ENCODE measurements around the gene EYA3.
"Not testable (repeated sequence)": the region's sequence is repeated elsewhere in the genome, so short reads cannot be mapped to it uniquely, and the experiment has no call there.

EYA3 gene

DNA sequence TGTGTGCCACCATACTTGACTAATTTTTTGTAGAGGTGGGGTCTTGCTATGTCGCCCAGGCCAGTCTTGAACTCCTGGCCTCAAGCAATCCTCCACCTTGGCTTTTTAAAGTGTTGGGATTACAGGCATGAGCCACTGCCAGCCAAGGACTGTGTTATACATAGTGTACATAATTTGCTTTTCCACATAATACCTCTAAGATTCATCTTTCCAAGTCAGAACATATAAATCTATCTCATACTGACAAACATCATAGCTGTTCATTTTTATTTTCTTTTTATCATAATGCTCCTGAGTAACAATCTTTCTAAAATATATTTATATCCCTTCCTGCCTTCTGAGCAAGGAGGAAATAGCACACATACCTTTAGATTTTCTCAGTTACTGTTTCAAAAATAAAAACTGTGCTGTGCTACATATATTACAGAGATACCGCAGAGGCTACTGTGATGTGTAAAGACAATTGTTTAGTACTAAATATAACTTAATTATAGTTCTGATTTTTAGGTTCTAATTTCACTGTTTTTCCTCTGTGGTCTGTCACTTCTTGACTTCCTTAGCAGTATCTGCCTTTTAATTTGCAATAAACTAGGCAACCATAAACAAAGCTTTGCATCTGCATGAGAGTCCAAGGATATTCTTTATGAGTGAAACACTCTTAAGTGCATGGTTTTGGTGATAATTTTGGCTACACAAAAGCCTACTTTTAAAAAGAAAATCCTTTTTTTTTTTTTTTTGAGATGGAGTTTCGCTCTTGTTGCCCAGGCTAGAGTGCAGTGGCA, 59.3 kb downstream of the EYA3 start:
- DNase-seq (ENCODE audit: low spot score): no peak

DNA sequence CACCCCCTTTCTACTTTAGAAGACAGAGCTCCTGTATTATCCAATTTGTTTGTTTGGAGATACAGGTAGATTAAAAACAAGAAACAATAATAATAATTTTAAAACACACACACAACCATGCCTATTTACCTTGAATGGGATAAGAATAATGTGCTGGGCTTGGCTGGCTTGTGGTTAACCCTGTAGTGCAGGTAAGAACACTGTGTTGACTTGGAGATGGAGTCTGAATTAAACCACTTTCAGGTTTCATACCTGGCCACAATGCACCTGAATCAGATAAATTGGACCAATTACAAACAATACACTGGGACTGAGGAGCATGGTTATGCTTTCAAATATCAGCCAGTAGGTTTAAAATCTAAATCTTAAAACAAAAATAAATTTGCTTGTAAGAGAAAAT, 60.8 kb downstream of the EYA3 start:
- no peak for DNase-seq (ENCODE audit: low spot score)

DNA sequence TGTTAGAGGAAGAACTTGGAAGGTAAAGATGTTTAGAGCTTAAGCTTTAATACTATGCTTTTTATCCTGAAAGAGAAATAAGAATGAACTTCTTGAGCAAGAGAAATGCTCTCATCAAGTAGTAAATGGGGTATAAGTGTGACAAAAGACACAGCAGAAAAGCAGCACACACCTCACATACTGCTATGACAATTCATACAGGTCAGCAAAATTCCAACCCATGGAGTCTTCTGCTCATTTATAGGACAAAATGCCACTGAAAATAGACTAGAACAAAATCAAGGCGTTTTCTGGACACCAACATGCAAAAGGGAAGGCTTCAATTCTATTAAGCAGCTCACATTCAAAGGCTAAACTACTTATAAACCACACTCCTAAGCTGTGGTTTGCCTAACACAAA, 61.2 kb downstream of the EYA3 start:
- DNase-seq (ENCODE audit: low spot score): no peak

DNA sequence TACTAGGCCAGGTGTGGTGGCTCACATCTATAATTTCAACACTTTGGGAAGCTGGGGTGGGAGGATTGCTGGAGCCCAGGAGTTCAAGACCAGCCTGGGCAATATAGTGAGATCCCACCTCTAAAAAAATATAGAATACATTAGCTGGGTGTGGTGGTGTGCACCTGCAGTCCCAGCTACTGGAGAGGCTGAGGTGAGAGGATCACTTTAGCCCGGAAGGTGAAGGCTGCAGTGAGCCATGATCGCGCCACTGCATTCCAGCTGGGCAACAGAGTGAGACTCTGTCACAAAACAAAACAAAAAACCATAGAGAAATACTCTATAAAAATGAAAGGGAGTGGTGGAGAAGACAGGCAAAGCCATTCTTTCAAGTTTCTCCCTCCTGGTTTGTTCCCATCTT, 62.1 kb downstream of the EYA3 start:
- no peak for DNase-seq (ENCODE audit: low spot score)

DNA sequence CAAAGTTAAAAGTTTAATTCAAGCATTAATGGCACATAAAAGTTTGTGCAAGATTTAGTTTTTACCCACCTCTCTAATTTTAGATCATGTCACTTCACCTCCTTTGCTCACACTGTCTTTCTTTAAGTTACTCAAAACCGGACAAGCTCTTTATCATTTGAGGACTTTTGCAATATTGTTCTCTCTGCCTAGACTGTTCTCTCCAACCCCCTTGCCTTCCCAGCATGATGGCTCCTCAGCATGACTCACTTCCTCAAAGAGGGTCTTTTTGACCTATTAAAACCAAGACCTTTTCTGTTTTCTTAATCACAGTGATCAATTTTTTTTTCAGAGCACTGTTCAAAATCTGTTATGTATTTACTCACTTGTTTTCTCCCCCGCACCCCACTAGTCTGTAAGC, 67.3 kb downstream of the EYA3 start:
- DNase-seq (ENCODE audit: low spot score): no peak

DNA sequence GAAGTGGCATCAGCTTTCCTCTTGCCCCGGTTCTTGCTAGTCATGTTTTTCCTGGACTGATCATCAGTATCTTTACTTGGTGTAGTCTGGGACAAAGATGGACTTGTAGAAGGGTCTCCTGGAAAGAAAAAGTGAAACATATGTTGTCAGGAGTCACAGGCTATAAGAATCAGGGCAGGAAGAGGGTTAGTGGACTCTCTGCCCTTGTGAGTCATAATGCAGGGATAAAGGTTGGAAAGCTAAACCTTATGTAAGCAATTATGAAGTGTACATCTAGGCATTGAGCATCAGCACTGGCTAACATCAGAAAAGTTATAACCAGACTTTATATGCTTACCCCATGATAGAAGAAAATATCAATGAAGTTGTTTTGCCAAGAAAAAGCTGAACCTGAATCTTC, 77.4 kb downstream of the EYA3 start:
- DNase-seq (ENCODE audit: low spot score): no peak

DNA sequence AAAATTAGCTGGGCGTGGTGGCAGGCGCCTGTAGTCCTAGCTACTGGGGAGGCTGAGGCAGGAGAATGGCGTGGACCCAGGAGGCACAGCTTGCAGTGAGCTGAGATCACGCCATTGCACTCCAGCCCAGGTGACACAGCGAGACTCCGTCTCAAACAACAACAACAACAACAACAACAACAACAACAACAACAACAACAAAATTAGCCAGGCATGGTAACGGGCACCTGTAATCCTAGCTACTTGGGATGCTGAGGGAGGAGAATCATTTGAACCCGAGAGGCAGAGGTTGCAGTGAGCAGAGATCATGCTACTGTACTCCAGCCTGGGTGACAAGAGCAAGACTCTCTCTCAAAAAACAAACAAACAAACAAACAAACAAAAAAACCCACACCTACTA, 85.3 kb downstream of the EYA3 start:
- DNase-seq (ENCODE audit: low spot score): not testable (repeated sequence)

DNA sequence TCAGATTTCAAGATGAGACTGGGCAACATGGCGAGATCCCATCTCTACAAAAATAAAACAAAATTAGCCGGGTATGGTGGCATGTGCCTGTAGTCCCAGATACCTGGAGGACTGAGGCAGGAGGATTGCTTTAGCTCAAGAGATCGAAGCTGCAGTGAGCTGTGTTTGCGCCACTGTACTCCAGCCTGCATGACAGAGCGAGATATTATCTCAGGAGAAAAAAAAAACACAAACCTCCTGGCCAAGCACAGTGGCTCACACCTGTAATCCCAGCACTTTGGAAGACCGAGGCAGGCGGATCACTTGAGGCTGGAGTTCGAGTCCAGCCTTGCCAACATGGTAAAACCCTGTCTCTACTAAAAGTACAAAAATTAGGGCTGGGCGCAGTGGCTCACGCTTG, 85.8 kb downstream of the EYA3 start:
- DNase-seq (ENCODE audit: low spot score): no peak

DNA sequence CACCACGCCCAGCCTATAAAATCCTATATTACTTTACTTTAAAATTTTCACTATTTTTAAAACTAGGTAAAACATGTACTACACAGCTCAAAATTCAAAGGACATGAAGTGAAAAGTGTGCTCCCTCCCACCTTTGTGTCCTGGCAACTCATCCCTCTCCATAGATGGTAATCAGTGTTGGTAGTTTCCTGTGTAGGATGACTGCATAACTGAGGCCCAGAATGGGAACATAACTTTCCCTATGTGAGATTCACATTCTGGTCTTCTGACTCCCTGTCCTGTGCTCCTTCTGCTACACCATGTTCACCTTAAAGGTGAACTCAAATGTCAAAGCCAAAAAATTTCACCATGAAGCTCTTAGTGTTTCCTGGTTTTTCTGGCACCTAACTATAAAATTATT, 89.4 kb downstream of the EYA3 start:
- DNase-seq (ENCODE audit: low spot score): no peak

DNA sequence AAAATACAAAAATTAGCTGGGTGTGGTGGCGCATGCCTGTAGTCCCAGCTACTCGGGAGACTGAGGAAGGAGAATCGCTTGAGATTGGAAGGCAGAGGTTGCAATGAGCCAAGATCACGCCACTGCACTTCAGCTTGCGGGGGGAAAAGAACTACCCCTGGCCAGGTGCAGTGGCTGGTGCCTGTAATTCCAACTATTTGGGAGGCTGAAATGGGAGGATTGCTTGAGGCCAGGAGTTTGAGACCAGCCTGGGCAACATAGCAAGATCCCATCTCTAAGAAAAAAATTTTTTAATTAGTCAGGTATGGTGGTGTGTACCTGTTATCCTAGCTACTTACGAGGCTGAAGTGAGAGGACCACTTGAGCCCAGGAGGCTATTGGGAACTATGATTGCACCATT, 93.9 kb downstream of the EYA3 start:
- not testable (repeated sequence) for DNase-seq (ENCODE audit: low spot score)

DNA sequence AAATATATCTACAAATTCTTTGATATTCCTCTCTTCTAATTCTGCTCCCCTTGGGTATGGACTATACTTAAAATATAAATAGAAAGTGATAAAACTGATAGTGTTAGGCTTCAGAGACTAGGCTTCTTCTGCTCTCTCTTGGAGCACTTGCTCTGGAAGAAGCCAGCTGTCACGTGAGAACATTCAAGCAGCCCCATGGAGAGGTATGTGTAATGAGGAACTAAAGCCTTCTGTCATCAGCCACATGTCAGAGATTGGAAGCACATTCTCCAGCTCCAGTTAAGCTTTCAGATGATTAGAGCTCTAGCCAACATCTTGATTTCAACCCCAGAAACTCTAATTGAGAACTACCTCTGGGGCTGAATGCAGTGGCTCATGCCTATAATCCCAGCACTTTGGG, 94.3 kb downstream of the EYA3 start:
- DNase-seq (ENCODE audit: low spot score): no peak

DNA sequence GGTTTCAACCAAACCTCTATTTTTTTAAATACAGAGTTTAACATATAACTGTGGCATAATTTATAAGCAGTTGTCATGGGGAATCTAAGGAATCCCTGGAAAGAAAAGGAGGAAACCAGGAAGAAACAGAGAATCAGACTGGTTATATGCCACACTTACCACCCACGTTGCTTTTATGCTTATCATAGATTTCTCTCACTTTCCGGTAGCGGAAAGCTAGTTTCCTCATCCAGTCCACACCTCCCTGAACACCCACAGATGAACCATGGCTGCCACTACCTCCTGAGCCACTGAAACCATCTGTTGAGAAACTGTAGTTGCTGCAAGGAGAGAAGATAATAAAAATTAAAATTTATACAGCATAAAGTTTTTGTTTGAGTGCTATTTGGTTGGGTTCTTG, 95.2 kb downstream of the EYA3 start:
- no peak for DNase-seq (ENCODE audit: low spot score)

DNA sequence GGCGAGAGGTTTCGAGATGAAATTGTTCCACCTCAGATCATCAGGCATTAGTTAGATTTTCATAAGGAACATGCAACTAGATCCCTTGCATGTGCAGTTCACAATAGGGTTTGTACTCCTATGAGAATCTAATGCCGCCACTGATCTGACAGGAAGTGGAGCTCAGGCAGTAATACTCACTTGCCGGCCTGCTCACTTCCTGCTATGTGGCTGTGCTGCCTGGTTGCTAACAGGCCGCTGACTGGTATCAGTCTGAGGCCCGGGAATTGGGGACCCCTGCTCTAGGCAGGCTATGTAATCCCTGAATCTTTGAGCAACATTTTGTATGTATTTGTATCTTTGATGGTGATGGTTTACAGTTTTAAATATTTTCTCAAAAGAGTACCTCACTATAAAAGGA, 96.1 kb downstream of the EYA3 start:
- DNase-seq (ENCODE audit: low spot score): no peak

DNA sequence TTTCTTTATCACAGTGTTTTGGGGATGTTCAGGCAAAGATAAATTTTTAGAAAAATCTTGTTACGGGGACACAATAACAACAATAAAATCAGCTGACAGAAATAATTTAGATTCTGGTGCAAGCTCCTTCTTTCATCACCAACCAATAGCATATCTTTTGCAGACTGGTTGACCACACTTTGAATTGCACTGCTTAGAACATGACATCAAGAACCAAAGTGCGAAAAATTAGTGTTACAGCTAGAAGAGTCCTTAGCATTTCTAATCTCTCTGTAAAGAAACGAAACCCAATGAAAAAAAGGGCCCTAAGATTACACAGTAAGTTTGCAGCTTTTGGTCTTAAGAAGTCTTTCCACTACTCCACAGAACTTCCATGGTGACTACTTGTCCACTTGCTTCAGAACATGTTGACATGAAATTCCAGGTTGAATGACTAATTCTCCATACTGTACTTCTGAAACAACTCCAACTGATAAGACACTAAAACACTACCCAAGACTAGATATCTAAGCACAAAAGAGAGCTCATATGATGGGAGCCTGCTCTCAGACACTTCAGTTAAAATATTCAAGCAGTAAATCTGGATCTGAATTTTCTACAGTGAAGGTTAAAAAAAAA, 97.4 kb downstream of the EYA3 start:
- DNase-seq (ENCODE audit: low spot score): no peak

DNA sequence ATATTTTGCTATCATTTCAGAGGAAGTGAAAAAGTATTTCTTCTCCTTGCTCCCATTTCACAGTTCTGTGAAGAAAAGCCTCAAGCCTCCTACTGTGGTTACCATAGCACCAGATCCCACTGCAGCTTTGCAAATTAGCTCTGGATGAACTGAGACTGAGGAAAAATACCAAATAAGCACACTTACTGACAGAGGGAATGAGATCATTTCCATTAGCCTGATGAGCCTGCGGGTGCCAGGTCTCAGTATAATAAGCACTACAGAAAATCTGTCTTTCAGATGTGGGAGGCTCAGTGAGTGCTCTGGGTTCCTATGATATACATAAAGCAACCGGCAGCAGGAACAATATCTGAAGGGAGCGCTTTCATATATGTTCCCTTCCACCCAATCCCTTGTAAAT, 107.3 kb downstream of the EYA3 start:
- no peak for DNase-seq (ENCODE audit: low spot score)

DNA sequence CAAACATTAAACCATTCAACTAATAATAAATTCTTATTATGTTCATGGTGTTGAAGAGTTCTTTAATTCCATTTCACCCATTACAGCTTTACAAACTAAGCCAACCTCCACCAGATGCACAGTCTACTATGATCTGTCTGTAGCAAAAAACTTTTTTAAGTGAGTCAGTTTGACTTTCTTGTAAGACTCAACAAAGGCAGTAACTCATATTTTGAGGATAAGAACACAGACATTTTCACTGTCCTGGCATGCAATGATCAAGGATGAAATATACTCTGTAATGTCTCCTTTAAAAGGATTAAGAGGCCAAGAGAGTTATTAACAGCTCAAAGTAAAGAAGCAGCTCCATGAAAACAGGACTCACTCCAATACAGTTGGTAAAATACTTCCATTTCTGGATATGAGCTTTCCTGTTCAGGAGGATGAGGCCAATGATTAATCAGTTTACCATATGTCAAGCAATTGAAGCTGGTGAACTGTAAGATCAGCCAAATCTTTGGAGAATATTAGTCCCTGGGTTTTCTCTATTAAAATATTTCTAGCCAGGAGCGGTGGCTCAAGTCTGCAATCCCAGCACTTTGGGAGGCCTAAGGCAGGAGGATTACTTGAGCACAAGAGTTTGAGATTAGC, 108.1 kb downstream of the EYA3 start:
- DNase-seq (ENCODE audit: low spot score): no peak

DNA sequence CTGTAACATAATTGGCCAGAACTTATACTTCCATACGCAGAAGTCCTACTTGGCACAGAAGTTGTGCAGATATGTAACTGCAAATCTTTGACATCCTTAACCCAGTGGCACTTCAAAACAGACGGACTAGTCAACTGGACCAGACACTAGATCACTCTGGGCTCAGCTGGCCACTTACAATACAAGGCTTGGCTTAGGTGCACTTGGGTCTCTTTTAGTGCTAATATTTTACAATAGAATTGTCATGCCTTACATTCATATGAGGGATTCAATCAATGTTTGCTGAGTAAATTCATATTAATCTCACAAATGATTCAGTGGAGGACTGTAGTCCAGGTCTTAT, 108.6 kb downstream of the EYA3 start:
- no peak for DNase-seq (ENCODE audit: low spot score)

DNA sequence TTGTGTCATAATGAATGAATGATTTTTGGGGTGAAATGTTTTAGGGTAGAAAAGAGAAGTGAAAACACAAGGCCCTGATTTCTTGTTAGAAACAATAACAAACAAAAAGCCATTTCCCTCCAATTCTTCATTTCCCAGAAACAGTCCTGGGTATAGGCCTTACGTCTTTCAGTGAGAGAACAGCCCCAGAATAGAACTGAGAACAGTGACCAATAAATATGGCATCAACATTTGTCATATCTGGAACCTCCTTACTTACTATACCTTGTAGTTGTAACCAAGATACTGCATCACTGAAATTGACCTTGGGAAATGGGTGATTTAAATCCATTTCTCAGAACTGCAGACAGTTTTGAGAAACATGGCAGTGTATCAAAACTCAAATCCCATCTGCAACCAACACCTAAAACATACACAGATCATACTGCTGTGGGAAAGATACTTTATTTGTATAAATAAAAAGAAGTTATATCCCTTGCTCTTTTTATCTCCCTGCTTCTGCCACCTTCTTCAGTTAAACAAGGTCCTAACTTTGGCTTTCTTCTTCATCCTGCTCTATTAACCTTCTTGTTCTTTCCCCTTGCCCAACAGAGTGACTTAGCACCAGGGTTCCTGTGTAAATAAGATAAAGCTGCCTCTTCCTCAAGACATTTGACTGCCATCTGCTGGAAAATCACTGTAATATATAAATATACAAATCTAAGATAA, 109.1 kb downstream of the EYA3 start:
- no peak for DNase-seq (ENCODE audit: low spot score)

DNA sequence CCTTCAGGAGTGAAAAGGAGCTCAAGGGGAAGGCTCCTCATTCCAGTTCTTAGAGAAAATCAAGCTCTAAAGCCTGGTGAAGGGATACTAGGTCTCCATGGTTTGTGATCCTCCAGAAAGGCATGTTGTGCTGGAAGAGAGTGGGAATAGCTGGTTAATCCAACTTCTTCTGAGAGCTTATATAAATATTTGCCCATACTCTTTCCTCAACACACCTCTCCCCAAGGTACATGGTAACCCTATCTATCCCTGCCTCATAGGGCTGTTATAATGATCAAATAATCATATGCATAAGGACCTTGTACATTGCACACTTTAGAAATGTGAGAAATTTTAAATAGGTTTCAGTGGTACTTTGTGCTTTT, 114.0 kb downstream of the EYA3 start:
- DNase-seq (ENCODE audit: low spot score): no peak

DNA sequence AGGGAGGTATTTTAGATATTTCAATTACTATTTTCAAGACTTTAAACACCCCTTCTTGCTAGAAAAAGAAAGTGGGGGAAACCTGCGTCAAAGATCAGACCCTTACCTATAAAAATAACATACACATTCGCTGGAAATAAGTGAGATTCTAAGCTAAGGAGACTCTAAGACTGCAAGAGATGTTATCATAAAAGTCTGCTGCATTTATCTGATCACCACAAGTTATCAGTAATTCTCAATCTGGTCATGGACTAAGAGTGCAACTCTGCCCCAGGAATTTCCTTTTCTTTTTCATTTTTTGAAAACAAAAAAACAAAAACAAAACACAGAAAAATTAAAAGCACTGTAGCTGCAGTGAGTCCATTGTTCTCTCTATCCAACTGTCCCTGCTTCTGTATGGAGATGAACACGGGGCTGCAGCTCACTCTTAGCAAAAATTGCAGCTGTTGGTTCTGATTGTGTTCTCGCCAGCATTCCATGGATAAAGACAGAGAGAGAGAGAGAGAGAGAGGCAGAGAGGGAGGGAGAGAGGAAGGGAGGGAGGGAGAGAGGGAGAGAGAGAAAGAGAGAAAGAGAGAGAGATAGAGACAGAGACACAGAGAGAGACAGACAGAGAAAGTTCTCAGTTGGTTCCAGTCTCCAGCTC, 114.5 kb downstream of the EYA3 start:
- no peak for DNase-seq (ENCODE audit: low spot score)

DNA sequence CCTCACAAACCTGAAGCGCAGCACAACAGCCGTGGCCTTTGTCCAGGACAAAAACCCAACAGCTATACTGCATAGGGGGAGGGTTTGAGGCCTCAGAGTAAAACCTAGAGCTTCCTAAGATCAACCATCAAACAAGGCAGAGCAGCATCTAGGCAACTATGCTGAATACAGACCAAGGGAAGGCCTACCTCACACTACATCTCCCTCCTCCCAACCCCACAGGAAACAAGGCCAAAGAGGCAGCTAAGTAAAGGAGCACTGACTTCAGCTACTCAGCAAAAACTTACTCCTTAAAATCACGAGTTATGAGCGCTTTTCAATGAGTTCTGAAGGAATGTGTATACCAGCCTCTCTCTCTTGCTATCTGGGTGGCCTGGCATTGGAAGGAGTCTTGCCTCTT, 116.3 kb downstream of the EYA3 start:
- no peak for DNase-seq (ENCODE audit: low spot score)

DNA sequence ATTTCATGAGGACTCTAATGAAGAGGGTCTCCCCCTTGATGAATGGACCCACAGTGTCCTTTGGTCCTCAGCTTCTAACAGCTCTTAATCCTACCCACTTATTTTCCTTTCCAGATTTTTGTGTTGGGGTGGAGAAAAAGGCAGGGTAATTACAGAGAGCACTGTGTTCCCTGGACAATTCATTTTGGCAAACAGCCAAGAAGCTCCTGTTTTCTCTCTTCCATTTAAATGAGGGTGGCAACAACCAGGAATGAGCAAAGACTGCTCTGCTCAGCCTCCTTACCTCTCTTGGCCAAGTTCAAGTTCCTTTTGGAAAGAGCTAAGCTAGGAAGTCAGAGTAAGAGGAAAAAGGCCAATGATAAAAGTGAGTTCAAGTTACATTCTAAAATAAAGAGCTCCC, 116.7 kb downstream of the EYA3 start:
- no peak for DNase-seq (ENCODE audit: low spot score)

DNA sequence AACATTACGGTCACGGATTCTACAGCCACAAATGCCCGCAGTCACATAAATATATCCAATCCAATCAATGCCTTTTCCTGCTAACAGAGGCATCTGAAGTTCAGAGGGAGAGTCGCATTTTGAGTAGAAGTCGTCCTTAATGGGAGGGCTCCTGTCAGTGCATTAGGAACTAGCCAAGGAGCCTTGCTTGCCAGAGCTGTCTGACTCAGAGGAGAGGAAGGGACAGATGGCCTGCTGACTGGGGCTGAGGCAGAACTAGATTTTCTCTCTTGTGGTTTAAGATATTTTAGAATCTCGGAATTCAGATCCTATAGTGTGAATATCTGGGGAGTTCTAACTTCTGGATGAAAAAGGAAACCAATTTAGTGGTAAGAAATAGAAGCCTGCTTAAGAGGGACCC, 118.0 kb downstream of the EYA3 start:
- DNase-seq (ENCODE audit: low spot score): no peak

Data from left forelimb (tissue), 1 donor.